GM12872 (cell line): Measurements from ENCODE around the gene EFCAB6.

Experiments used
- TF ChIP-seq, protein P1 (sequence below): IDR thresholded peaks from 3 replicates; pipeline ENCODE4 v1.5.1; 2011; ENCODE audit warnings: low read depth, mild to moderate bottlenecking, low read length, moderate library complexity; ENCODE audit not compliant: insufficient read depth

The EFCAB6 gene

GRCh38 chr22:43591380-43591779 lies 220.7 kb downstream of the EFCAB6 start:
- TF ChIP-seq, protein P1, sequence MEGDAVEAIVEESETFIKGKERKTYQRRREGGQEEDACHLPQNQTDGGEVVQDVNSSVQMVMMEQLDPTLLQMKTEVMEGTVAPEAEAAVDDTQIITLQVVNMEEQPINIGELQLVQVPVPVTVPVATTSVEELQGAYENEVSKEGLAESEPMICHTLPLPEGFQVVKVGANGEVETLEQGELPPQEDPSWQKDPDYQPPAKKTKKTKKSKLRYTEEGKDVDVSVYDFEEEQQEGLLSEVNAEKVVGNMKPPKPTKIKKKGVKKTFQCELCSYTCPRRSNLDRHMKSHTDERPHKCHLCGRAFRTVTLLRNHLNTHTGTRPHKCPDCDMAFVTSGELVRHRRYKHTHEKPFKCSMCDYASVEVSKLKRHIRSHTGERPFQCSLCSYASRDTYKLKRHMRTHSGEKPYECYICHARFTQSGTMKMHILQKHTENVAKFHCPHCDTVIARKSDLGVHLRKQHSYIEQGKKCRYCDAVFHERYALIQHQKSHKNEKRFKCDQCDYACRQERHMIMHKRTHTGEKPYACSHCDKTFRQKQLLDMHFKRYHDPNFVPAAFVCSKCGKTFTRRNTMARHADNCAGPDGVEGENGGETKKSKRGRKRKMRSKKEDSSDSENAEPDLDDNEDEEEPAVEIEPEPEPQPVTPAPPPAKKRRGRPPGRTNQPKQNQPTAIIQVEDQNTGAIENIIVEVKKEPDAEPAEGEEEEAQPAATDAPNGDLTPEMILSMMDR, result no peak

- TF ChIP-seq, protein P1, result no peak
Observed at GRCh38 chr22:43587574-43587973, 224.5 kb downstream of the EFCAB6 start.

- TF ChIP-seq, protein P1, result no peak
Observed at GRCh38 chr22:43583501-43583900, 228.6 kb downstream of the EFCAB6 start.

- TF ChIP-seq, protein P1, result no peak
Observed at GRCh38 chr22:43582394-43582793, 229.7 kb downstream of the EFCAB6 start.

DNA sequence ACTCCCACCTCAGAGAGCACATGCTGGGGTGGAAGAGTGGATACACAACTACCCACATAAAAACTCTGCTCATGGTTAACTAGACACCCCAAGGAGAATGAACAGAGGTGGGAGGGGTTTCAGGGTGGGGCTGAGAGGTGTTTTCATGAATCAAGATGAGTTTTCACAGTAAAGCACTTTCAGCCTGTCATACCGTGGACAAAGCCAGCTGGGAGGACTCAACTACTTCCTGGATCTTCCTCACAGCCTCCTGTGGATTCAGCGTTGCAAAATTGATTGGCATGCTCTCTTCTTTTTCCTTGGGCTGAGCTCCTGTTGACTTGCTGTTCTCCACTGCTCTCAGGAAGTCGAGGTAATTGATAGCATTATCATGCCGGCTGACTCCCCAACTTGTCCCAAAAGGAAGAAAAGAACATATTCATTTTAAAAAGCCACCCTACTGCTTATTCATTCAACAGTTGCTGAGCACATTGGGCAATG lies 231.8 kb downstream of the EFCAB6 start:
- TF ChIP-seq, protein P1, result no peak

GRCh38 chr22:43574738-43575137 lies 237.4 kb downstream of the EFCAB6 start:
- TF ChIP-seq, protein P1, result no peak

- TF ChIP-seq, protein P1, result no peak
Observed at GRCh38 chr22:43572710-43573109, 239.4 kb downstream of the EFCAB6 start.

DNA sequence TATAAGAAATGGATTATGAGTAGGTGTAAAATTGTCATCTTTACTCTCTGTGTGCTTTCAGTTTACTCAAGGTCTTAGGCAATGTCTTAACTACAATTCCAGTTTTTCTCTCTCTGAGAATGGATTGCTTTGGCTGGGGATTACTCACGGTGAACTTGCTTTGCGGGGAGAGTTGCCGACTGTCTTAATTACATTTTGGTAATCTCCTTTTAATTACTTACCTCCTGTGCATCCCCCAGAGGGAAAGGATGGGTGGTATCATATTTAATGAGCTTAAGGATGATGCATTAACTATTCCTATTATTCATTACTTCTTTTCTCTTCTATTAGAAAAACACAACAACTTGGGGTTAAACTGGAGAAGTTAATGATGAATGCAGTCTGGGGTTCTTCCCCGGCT lies 240.9 kb downstream of the EFCAB6 start:
- TF ChIP-seq, protein P1, result no peak
